SU-DHL-6 (cell line): ENCODE data around the gene GIGYF2.

ENCODE experiments used
- H2AFZ ChIP-seq: fragments of 200-600 bp; sonication (generic); 2 replicates; pipeline ENCODE4 v1.6.1; 2014; ENCODE audit warnings: low read depth, mild to moderate bottlenecking, moderate library complexity, mixed read lengths, antibody characterized with exemption, low read length; ENCODE audit not compliant: severe bottlenecking
- H3F3A ChIP-seq: fragments of 200-600 bp; shearing (Covaris generic); 2 replicates; pipeline ENCODE4 v1.6.0; 2016; ENCODE audit warnings: antibody characterized with exemption, mild to moderate bottlenecking; ENCODE audit not compliant: insufficient read depth
- H3K27ac ChIP-seq: fragments of 200-600 bp; sonication (generic); 2 replicates; pipeline ENCODE4 v1.5.1; 2016; ENCODE audit warnings: low read depth, mild to moderate bottlenecking, low read length, moderate library complexity, mixed read lengths
- H3K27me3 ChIP-seq: fragments of 200-600 bp; sonication (generic), shearing (Covaris generic); 2 replicates; pipeline ENCODE4 v1.6.0; 2014; ENCODE audit warnings: mild to moderate bottlenecking, low read length
- H3K36me3 ChIP-seq: fragments of 200-600 bp; sonication (generic); 2 replicates; pipeline ENCODE4 v1.6.1; 2014; ENCODE audit warnings: mild to moderate bottlenecking, low read length, mixed read lengths
- H3K4me2 ChIP-seq: fragments of 300-600, 200-600 bp; shearing (Covaris generic), sonication (generic); 2 replicates; pipeline ENCODE4 v1.6.0; 2014; ENCODE audit warnings: low read length, low read depth, mild to moderate bottlenecking; ENCODE audit not compliant: poor library complexity, severe bottlenecking
- H3K4me3 ChIP-seq: fragments of 200-600 bp; sonication (generic); 2 replicates; pipeline ENCODE4 v1.5.1; 2014; ENCODE audit warnings: antibody characterized with exemption, low read length, mild to moderate bottlenecking, mixed read lengths; ENCODE audit not compliant: insufficient read depth, poor library complexity, severe bottlenecking
- H3K79me2 ChIP-seq: fragments of 200-600 bp; sonication (generic); 2 replicates; pipeline ENCODE4 v1.6.1; 2014; ENCODE audit warnings: mild to moderate bottlenecking, low read length, moderate library complexity; ENCODE audit not compliant: insufficient read depth
- H3K9ac ChIP-seq: fragments of 200-600 bp; sonication (generic); 2 replicates; pipeline ENCODE4 v1.7.0; 2014; ENCODE audit warnings: mild to moderate bottlenecking, low read length
- H3K9me2 ChIP-seq: fragments of 200-600 bp; sonication (generic); replicated peaks from 2 replicates; pipeline ENCODE4 v1.6.1; 2014; ENCODE audit warnings: low read length; ENCODE audit not compliant: insufficient read depth
- H3K9me3 ChIP-seq: fragments of 200-600 bp; sonication (generic); 2 replicates; pipeline ENCODE4 v1.6.1; 2014; ENCODE audit warnings: low read length, mixed read lengths; ENCODE audit not compliant: insufficient read depth
- H4K20me1 ChIP-seq: fragments of 200-600 bp; sonication (generic); 2 replicates; pipeline ENCODE4 v1.6.1; 2014; ENCODE audit warnings: low read depth, mild to moderate bottlenecking, antibody characterized with exemption, low read length, moderate library complexity, mixed read lengths
- EZH2phosphoT487 ChIP-seq: fragments of 200-600 bp; sonication (generic), shearing (Covaris generic); conservative IDR thresholded peaks from 2 replicates; pipeline ENCODE4 v1.6.1; 2018; ENCODE audit warnings: mild to moderate bottlenecking, antibody characterized with exemption, low read length, moderate library complexity, mixed read lengths
- TF ChIP-seq, protein P1 (sequence below): fragments of 200-600 bp; sonication (generic); IDR thresholded peaks from one replicate; pipeline ENCODE4 v1.5.1; 2017; ENCODE audit warnings: antibody characterized with exemption, mild to moderate bottlenecking, low read length, moderate library complexity; ENCODE audit not compliant: insufficient read depth, poor library complexity, severe bottlenecking

Gene GIGYF2

DNA sequence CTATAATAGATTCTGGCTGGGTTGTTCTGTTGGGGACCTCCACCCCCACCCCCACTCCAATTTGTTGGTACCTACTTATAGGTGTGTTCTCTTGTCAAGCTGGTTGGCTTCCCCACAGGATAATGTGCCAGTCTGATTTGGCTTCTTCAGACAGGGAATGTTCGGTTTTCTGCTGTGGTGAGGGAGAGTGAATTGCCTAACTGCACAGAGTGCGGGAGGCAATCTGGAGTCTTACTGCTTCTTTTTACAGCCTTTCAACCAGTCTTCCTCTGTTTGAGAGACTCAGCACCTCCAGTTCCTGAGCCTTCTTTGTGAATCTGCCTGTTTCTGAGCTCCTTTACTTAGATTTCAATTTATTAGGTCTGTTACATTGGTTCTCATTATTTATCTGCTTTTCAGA is 145.6 kb downstream of the GIGYF2 start:
- no peaks in the 10 kb centered on the region for H3K79me2 ChIP-seq
- H3K4me2 ChIP-seq = no peak overlapping the region
- no peaks in the 10 kb centered on the region for H4K20me1 ChIP-seq
- no peaks in the 10 kb centered on the region for H3F3A ChIP-seq
- no peaks in the 10 kb centered on the region for H3K9me2 ChIP-seq
- H3K4me3 ChIP-seq = no peak overlapping the region
- H3K27ac ChIP-seq = no peak overlapping the region
- H3K27me3 ChIP-seq = no peaks in the 10 kb centered on the region
- no peak overlapping the region for H2AFZ ChIP-seq
- no peaks in the 10 kb centered on the region for H3K9me3 ChIP-seq
- no peak overlapping the region for H3K9ac ChIP-seq
- H3K36me3 ChIP-seq = peaks cover 19% of the 10 kb centered on the region
- TF ChIP-seq, protein P1, sequence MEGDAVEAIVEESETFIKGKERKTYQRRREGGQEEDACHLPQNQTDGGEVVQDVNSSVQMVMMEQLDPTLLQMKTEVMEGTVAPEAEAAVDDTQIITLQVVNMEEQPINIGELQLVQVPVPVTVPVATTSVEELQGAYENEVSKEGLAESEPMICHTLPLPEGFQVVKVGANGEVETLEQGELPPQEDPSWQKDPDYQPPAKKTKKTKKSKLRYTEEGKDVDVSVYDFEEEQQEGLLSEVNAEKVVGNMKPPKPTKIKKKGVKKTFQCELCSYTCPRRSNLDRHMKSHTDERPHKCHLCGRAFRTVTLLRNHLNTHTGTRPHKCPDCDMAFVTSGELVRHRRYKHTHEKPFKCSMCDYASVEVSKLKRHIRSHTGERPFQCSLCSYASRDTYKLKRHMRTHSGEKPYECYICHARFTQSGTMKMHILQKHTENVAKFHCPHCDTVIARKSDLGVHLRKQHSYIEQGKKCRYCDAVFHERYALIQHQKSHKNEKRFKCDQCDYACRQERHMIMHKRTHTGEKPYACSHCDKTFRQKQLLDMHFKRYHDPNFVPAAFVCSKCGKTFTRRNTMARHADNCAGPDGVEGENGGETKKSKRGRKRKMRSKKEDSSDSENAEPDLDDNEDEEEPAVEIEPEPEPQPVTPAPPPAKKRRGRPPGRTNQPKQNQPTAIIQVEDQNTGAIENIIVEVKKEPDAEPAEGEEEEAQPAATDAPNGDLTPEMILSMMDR = no peak
- TF ChIP-seq EZH2phosphoT487 = no peak

DNA sequence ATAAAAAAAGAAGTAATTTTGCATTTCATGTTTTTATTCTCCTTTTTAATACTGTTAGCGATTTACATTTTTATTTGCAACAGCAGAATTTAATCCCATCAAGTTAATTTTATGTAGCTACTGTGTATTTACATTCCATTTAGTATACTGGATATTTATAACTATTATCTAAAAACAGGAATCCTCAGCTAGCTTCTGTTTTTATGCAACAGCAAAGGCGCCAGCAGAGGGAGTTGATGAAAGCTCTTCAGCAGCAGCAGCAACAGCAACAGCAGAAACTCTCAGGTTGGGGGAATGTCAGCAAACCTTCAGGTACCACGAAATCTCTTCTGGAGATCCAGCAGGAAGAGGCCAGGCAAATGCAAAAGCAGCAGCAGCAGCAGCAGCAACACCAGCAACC is 146.7 kb downstream of the GIGYF2 start:
- Histone ChIP-seq H3K9me3 (no peaks in the 10 kb centered on the region), H3K9ac (no peak overlapping the region), H3K4me2 (no peak overlapping the region), H4K20me1 (no peaks in the 10 kb centered on the region), H2AFZ (no peak overlapping the region), H3K27ac (no peak overlapping the region), H3F3A (no peaks in the 10 kb centered on the region), H3K4me3 (no peak overlapping the region), H3K9me2 (no peaks in the 10 kb centered on the region), H3K79me2 (no peaks in the 10 kb centered on the region), H3K27me3 (no peaks in the 10 kb centered on the region), H3K36me3 (peaks cover 19% of the 10 kb centered on the region)
- TF ChIP-seq, protein P1 = no peak
- TF ChIP-seq EZH2phosphoT487 = no peak

DNA sequence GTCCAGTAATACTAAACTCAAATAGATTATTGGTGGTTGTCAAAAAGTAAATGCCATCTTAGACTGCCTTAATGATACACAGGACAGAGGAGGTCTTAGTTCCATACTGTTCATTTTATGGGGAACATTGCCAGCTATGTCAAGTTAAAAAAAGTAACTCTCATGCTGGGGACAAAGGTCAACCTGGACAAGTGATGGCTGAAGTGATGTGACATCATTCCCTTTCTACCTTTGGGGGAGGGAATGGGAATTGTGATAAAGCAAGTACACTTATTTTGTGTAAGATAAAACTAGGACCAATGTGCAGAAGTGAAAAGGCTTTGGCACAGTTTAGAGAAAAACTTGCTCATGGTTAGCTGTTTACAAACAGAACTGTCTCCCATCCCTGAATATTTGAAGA is 148.9 kb downstream of the GIGYF2 start:
- Histone ChIP-seq H3K9ac (no peak overlapping the region), H3K27ac (no peak overlapping the region), H2AFZ (no peak overlapping the region), H3K9me2 (no peaks in the 10 kb centered on the region), H3K4me3 (no peak overlapping the region), H3K4me2 (no peak overlapping the region), H3F3A (no peaks in the 10 kb centered on the region), H3K9me3 (no peaks in the 10 kb centered on the region), H4K20me1 (no peaks in the 10 kb centered on the region), H3K79me2 (no peaks in the 10 kb centered on the region), H3K27me3 (no peaks in the 10 kb centered on the region), H3K36me3 (peaks cover 19% of the 10 kb centered on the region)
- TF ChIP-seq, protein P1 = no peak
- no peak for TF ChIP-seq EZH2phosphoT487
